K562 (cell line): Measurements from ENCODE around the gene FILIP1. TPM values are rescaled to one million over a fixed set of nuclear protein-coding genes. Genes with fewer than 3 reads are reported as not detected.

Source experiments
- ATAC-seq: fragments of 200-7000 bp; cut with Tn5 transposase; 3 replicates; pipeline ENCODE4 v1.9.1; 2020; ENCODE audit warnings: moderate library complexity
- BruUV-seq: library from RNA; stranded (reverse); fragments of 400-500 nt; replicated peaks from 2 replicates; lab custom pipeline; 2021; lab: Mats Ljungman, UMichigan
- CTCF ChIA-PET: fragments of 300-600 bp; formaldehyde crosslinking; extraction: SDS; loops from one replicate; lab custom pipeline; 2021; ENCODE audit warnings: low intra/inter-chr PET ratio; lab: Yijun Ruan, JAX
- POLR2A ChIA-PET: fragments of 300-600, 350-650 bp; sonication (Branson Sonifier 250); formaldehyde crosslinking; extraction: SDS; loops from one replicate; lab custom pipeline; 2021; ENCODE audit warnings: antibody characterized with exemption, inconsistent platforms; lab: Yijun Ruan, JAX
- DNase-seq, 4 experiments: peaks; one replicate each; pipeline versions ENCODE4 v3.0.0 to v3.0.0-alpha.2; 2011 to 2018; ENCODE audit warnings: low spot score in 3 of 4, mixed read lengths in 3 of 4; ENCODE audit errors: extremely low read depth in 1 of 4
- FAIRE-seq: peaks from 2 replicates; lab custom pipeline; 2011; peaks lifted over from hg19 to GRCh38; lab: Jason Lieb, UNC
- H2AFZ ChIP-seq: 2 replicates; pipeline ENCODE4 v1.6.0; 2011; ENCODE audit warnings: low read depth, low read length, control low read depth, inconsistent platforms
- H3K27ac ChIP-seq: fragments of 200-600 bp; 3 replicates; pipeline ENCODE4 v1.8.0; 2011; ENCODE audit warnings: low read depth, mild to moderate bottlenecking, control low read depth, inconsistent platforms, low read length, moderate library complexity, mixed read lengths; ENCODE audit errors: extremely low read depth
- H3K27me3 ChIP-seq, 2 experiments: fragments of 300-600 bp in 1 of 2; 2 replicates in 1 of 2; 3 replicates in 1 of 2; pipeline versions ENCODE4 v1.6.0 to v1.8.0; 2011; ENCODE audit warnings: inconsistent platforms in 2 of 2, low read length in 2 of 2, mild to moderate bottlenecking in 1 of 2, mixed read lengths in 1 of 2, moderate library complexity in 1 of 2; ENCODE audit not compliant: control insufficient read depth in 2 of 2, insufficient read depth in 2 of 2
- H3K36me3 ChIP-seq: fragments of 300-600 bp; 3 replicates; pipeline ENCODE4 v1.8.0; 2011; ENCODE audit warnings: mild to moderate bottlenecking, low read length, inconsistent platforms; ENCODE audit not compliant: control insufficient read depth, insufficient read depth
- H3K4me1 ChIP-seq, 2 experiments: fragments of 200-600 bp in 1 of 2; replicated peaks in 1 of 2; 2 replicates in 1 of 2; 3 replicates in 1 of 2; pipeline versions ENCODE4 v1.5.1 to v1.8.0; 2011; ENCODE audit warnings: inconsistent platforms in 2 of 2, low read length in 2 of 2, mild to moderate bottlenecking in 1 of 2, mixed read lengths in 1 of 2, moderate library complexity in 1 of 2; ENCODE audit not compliant: control insufficient read depth in 2 of 2, insufficient read depth in 2 of 2
- H3K4me2 ChIP-seq: 2 replicates; pipeline ENCODE4 v1.6.1; 2011; ENCODE audit warnings: low read length, control low read depth, inconsistent platforms, mixed read lengths; ENCODE audit not compliant: insufficient read depth
- H3K4me3 ChIP-seq: fragments of 200-600 bp; sonication (generic), shearing (Covaris generic); 2 replicates; pipeline ENCODE4 v1.5.1; 2016; ENCODE audit warnings: control low read depth, inconsistent platforms
- H3K79me2 ChIP-seq: fragments of 200-600 bp; 3 replicates; pipeline ENCODE4 v1.8.0; 2011; ENCODE audit warnings: low read length, inconsistent platforms; ENCODE audit not compliant: control insufficient read depth, insufficient read depth
- H3K9ac ChIP-seq, 2 experiments: 2 replicates each; pipeline versions ENCODE4 v1.6.0 to v1.6.1; 2011; ENCODE audit warnings: low read depth in 2 of 2, low read length in 2 of 2, control low read depth in 1 of 2, inconsistent platforms in 1 of 2, mild to moderate bottlenecking in 1 of 2, mixed read lengths in 1 of 2; ENCODE audit not compliant: insufficient read depth in 1 of 2
- H3K9me1 ChIP-seq: one replicate; pipeline ENCODE4 v1.6.0; 2011; ENCODE audit warnings: inconsistent platforms, mild to moderate bottlenecking, low read length, moderate library complexity; ENCODE audit not compliant: control insufficient read depth, insufficient read depth
- H3K9me3 ChIP-seq: replicated peaks from 2 replicates; pipeline ENCODE4 v1.5.1; 2011; ENCODE audit warnings: low read depth, low read length, inconsistent platforms; ENCODE audit not compliant: control insufficient read depth, insufficient read depth
- H4K20me1 ChIP-seq: replicated peaks from 2 replicates; pipeline ENCODE4 v1.6.1; 2011; ENCODE audit warnings: low read length, inconsistent platforms, mixed read lengths; ENCODE audit not compliant: control insufficient read depth, insufficient read depth
- BDP1 ChIP-seq: IDR thresholded peaks from 3 replicates; pipeline ENCODE4 v1.6.1; 2011; ENCODE audit not compliant: insufficient read length, insufficient read depth
- CC2D1A ChIP-seq: fragments of 450-650 bp; IDR thresholded peaks from 2 replicates; pipeline ENCODE4 v1.6.1; 2017; ENCODE audit warnings: mild to moderate bottlenecking
- CHD4 ChIP-seq: fragments of 200-600 bp; sonication (generic); IDR thresholded peaks from 3 replicates; pipeline ENCODE4 v1.6.1; 2012; ENCODE audit warnings: low read depth, mild to moderate bottlenecking, mixed read lengths, low read length, inconsistent platforms; ENCODE audit not compliant: insufficient read depth, insufficient replicate concordance, poor library complexity, severe bottlenecking
- CREB5 ChIP-seq: fragments of 250-450 bp; sonication (Bioruptor Pico); IDR thresholded peaks from 2 replicates; pipeline ENCODE4 v1.5.0; 2020; ENCODE audit warnings: mild to moderate bottlenecking
- FOXA1 ChIP-seq: fragments of 450-650 bp; IDR thresholded peaks from 2 replicates; pipeline ENCODE4 v1.6.1; 2016; ENCODE audit warnings: mild to moderate bottlenecking, borderline replicate concordance
- HNRNPH1 ChIP-seq: fragments of 200-400 bp; formaldehyde crosslinking; optimal IDR thresholded peaks from 2 replicates; pipeline ENCODE3; 2017; ENCODE audit warnings: low read depth, mild to moderate bottlenecking, low read length, moderate library complexity
- MTA2 ChIP-seq: fragments of 450-650 bp; IDR thresholded peaks from 2 replicates; pipeline ENCODE4 v1.6.1; 2016; ENCODE audit warnings: low read depth
- RAD21 ChIP-seq, 2 experiments: fragments of 250-450 bp in 1 of 2; fragments of 450-650 bp in 1 of 2; sonication (Bioruptor Pico) in 1 of 2; formaldehyde crosslinking in 1 of 2; IDR thresholded peaks in 1 of 2; conservative IDR thresholded peaks in 1 of 2; 2 replicates each; pipeline versions ENCODE4 v1.4.0 to v1.8.0; 2020 to 2022; ENCODE audit warnings: mild to moderate bottlenecking in 2 of 2, moderate library complexity in 1 of 2
- TGIF2 ChIP-seq: sonication (generic); formaldehyde crosslinking; IDR thresholded peaks from 2 replicates; pipeline ENCODE4 v1.8.1; 2022; ENCODE audit warnings: mild to moderate bottlenecking, missing genetic modification reagents, moderate library complexity
- USF1 ChIP-seq: sonication (generic); formaldehyde crosslinking; IDR thresholded peaks from 2 replicates; pipeline ENCODE4 v1.9.0; 2022; ENCODE audit warnings: mild to moderate bottlenecking, missing genetic modification reagents
- ZBTB33 ChIP-seq: sonication (generic); formaldehyde crosslinking; IDR thresholded peaks from 2 replicates; pipeline ENCODE4 v1.8.1; 2023; ENCODE audit warnings: mild to moderate bottlenecking, missing genetic modification reagents
- ZBTB5 ChIP-seq: fragments of 450-650 bp; IDR thresholded peaks from 2 replicates; pipeline ENCODE4 v1.6.1; 2017; ENCODE audit warnings: antibody characterized with exemption
- WGBS: fragments of 100-300 bp; shearing (Covaris generic); methylation state at CpG from one replicate; pipeline ENCODE4 v1.1.6; 2016; ENCODE audit warnings: low coverage, mixed read lengths; ENCODE audit not compliant: insufficient coverage; ENCODE audit errors: missing lambda C conversion rate; 5-methylcytosine and 5-hydroxymethylcytosine counted together
- in situ Hi-C: fragments of 300-500 bp; cut with MboI; formaldehyde crosslinking; loops from 4 replicates; pipeline ENCODE4 v1.15.0; 2018; ENCODE audit warnings: inconsistent platforms, mixed read lengths
- intact Hi-C: fragments of 100-400 bp; cut with micrococcal nuclease; formaldehyde crosslinking; loops from 2 replicates; pipeline ENCODE4 v1.14.2; 2022
- polyA plus RNA-seq, 8 experiments: library from polyadenylated mRNA; depleted of rRNA in 4 of 8; stranded (reverse) in 5 of 8; unstranded in 3 of 8; fragments of >200 nt; fragmentation: Nextera tagmentation in 2 of 8; fragmentation: Illumina TruSeq in 1 of 8; extraction: Ambion mirVana in 2 of 8; extraction: Trizol in 1 of 8; gene quantifications; 2 replicates each; pipeline versions ENCODE4 v1.2.1 to v1.2.3, GENCODE V29; 2011 to 2014; ENCODE audit warnings: inconsistent platforms in 1 of 8, missing spikeins in 1 of 8
- total RNA-seq, 7 experiments: library from RNA; depleted of rRNA in 6 of 7; stranded (reverse); fragments of >200 nt in 6 of 7; fragmentation: Illumina TruSeq in 2 of 7; extraction: Trizol in 2 of 7; gene quantifications; 2 replicates each; pipeline versions ENCODE4 v1.2.1 to v1.2.3, GENCODE V29; 2011 to 2021; ENCODE audit warnings: low replicate concordance in 1 of 7
- TF ChIP-seq, protein P1 (sequence below): fragments of 450-650 bp; IDR thresholded peaks from one replicate; pipeline ENCODE4 v1.6.1; 2018; ENCODE audit warnings: mild to moderate bottlenecking, moderate library complexity; ENCODE audit not compliant: partially characterized antibody

FILIP1 gene
- total and polyA plus RNA-seq, 9 of the 15 experiments (the other 6 are each of a cell fraction or from before 2014, with no cell fraction given): 0.03 to 0.25 (median 0.10) TPM; not detected in 1

DNA sequence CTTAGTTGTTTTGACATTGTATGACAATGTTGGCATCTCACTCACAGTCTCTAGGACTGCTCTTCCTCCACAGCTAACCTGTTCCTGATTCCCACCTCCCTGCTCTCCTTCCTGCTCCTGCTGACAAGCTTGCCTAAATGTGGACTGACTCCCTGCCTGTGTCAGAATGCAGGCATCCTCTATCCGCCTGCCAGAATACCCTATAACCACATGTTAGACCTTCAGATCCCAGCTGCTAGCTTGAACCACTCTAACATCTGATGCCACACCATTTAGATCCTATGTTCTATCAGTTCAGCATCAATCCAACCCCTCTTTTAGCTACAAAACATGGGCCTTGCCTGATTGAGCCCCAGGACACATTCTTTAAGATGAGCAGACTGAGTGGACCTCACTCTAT lies 12.2 kb downstream of the FILIP1 start (continued):
- no peak for TF ChIP-seq CREB5 (CRISPR knock-in tag)

DNA sequence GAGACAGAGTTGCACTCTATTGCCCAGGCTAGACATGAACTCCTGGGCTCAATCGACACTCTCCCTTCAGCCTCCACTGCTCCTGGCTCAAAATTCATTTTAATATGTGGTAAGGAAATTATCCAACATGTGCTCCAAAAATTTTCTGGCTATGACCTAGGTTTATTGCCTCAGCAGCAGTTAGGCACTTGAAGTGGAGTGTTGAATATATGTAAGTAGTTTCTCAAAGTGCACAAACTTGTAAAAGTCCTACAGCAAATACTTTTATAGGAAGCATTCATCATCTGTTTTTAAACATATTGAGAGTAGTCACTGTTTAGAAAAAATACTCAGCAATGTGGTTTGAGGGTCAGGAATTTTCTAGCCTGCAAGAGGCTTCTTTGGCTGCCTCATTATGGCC lies 13.2 kb downstream of the FILIP1 start:
- Histone ChIP-seq H2AFZ (no peak overlapping the region), H3K36me3 (no peaks in the 10 kb centered on the region), H3K9me3 (no peaks in the 10 kb centered on the region), H3K4me1 (no peaks in the 10 kb centered on the region), H3K9me1 (no peaks in the 10 kb centered on the region), H3K9ac (no peak overlapping the region), H3K27ac (no peak overlapping the region), H3K79me2 (no peaks in the 10 kb centered on the region), H3K4me3 (no peak overlapping the region), H3K4me2 (no peak overlapping the region), H3K27me3 (no peaks in the 10 kb centered on the region), H4K20me1 (no peaks in the 10 kb centered on the region)
- DNase-seq (no peak), ATAC-seq (no peak), FAIRE-seq (no peak)
- WGBS: 0% methylated on average over 1 of the region's 1 CpG
- CTCF ChIA-PET: interaction anchor here (0.6 kb wide), 1 partner anchor 56 kb away, joined by 3 read pairs; no protein-coding TSS in a partner anchor
- POLR2A ChIA-PET: no interaction called here
- intact Hi-C loops: no loop called here
- BruUV-seq: no TSS peak
- in situ Hi-C loops: no loop called here
- TF ChIP-seq USF1 (CRISPR knock-in tag) (no peak), BDP1 (no peak), CHD4 (no peak), TGIF2 (CRISPR knock-in tag) (no peak), ZBTB33 (no peak), FOXA1 (no peak), ZBTB5 (no peak), MTA2 (no peak), CC2D1A (no peak), RAD21 (CRISPR knock-in tag; conservative IDR thresholded peaks at IDR 0.05 in 1 of 2, IDR thresholded peaks at IDR 0.05 in 1 of 2) (no peak), HNRNPH1 (no peak)
- TF ChIP-seq, protein P1, sequence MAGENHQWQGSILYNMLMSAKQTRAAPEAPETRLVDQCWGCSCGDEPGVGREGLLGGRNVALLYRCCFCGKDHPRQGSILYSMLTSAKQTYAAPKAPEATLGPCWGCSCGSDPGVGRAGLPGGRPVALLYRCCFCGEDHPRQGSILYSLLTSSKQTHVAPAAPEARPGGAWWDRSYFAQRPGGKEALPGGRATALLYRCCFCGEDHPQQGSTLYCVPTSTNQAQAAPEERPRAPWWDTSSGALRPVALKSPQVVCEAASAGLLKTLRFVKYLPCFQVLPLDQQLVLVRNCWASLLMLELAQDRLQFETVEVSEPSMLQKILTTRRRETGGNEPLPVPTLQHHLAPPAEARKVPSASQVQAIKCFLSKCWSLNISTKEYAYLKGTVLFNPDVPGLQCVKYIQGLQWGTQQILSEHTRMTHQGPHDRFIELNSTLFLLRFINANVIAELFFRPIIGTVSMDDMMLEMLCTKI: no peak
